ENCODE data around the gene NUP210.

DNA sequence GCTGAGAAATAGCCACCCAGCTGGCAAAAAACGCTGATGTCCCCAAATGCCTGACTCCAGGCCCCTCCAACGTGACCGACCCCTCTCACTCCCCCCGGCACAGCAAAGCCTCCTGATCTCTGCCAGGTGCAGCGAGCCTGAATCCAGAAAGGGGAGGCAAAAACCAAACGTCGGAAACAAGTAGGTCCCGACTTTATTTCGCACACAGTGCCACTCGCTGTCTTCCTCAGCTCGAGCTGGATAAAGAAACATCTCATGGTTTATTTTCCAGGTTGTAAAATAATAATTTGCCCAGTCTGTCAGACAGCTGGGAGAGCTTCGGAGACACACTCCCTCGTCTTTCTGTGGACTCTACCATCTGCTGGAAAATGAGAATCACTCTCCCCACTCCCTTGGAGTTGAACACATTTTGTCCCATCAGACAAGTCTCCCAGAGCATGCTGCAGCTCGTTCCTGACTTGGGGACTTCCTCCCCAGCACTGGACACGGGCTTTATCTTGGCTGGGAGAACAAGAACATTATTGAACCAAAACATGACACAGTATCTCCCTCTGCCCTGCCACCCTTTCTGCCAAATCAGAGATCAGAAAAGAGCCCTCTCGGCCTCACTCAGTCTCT is 142.8 kb downstream of the NUP210 start:
- no peak for TF ChIP-seq EZH2phosphoT487 (IDR thresholded peaks at IDR 0.05; ENCODE audit: borderline replicate concordance, low read length)
- TF ChIP-seq, protein P1, sequence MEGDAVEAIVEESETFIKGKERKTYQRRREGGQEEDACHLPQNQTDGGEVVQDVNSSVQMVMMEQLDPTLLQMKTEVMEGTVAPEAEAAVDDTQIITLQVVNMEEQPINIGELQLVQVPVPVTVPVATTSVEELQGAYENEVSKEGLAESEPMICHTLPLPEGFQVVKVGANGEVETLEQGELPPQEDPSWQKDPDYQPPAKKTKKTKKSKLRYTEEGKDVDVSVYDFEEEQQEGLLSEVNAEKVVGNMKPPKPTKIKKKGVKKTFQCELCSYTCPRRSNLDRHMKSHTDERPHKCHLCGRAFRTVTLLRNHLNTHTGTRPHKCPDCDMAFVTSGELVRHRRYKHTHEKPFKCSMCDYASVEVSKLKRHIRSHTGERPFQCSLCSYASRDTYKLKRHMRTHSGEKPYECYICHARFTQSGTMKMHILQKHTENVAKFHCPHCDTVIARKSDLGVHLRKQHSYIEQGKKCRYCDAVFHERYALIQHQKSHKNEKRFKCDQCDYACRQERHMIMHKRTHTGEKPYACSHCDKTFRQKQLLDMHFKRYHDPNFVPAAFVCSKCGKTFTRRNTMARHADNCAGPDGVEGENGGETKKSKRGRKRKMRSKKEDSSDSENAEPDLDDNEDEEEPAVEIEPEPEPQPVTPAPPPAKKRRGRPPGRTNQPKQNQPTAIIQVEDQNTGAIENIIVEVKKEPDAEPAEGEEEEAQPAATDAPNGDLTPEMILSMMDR (conservative IDR thresholded peaks at IDR 0.05; ENCODE audit: low read depth, low read length) = no peak
